ENCODE measurements around the gene TRAF6.

GRCh38 chr11:36471577-36471976, 38.5 kb downstream of the TRAF6 start:
- no peak for TF ChIP-seq EP300 (IDR thresholded peaks at IDR 0.05)
- TF ChIP-seq, protein P1, sequence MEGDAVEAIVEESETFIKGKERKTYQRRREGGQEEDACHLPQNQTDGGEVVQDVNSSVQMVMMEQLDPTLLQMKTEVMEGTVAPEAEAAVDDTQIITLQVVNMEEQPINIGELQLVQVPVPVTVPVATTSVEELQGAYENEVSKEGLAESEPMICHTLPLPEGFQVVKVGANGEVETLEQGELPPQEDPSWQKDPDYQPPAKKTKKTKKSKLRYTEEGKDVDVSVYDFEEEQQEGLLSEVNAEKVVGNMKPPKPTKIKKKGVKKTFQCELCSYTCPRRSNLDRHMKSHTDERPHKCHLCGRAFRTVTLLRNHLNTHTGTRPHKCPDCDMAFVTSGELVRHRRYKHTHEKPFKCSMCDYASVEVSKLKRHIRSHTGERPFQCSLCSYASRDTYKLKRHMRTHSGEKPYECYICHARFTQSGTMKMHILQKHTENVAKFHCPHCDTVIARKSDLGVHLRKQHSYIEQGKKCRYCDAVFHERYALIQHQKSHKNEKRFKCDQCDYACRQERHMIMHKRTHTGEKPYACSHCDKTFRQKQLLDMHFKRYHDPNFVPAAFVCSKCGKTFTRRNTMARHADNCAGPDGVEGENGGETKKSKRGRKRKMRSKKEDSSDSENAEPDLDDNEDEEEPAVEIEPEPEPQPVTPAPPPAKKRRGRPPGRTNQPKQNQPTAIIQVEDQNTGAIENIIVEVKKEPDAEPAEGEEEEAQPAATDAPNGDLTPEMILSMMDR (IDR thresholded peaks at IDR 0.05): no peak

Measured in suprapubic skin (tissue), 3 donors.